Measurements from ENCODE around the gene IL20RB. TPM values are rescaled to one million over a fixed set of nuclear protein-coding genes. Genes with fewer than 3 reads are reported as not detected.
"Not testable (repeated sequence)": the region's sequence is repeated elsewhere in the genome, so short reads cannot be mapped to it uniquely, and the experiment has no call there.

Gene IL20RB
- total RNA-seq, 1 experiment from 2014 or later, result 7.2 TPM

- Histone ChIP-seq H3K27me3 (ENCODE audit: insufficient read depth, low read depth) (no peaks in the 10 kb centered on the region), H3K9me3 (ENCODE audit: insufficient read depth, low read depth) (no peaks in the 10 kb centered on the region), H2AFZ (no peak overlapping the region), H4K20me1 (ENCODE audit: insufficient read depth) (no peaks in the 10 kb centered on the region), H3K9me2 (ENCODE audit: insufficient read depth) (no peaks in the 10 kb centered on the region; the same call in 1 of the 2 replicates), H3K4me2 (no peak overlapping the region), H3K27ac (no peak overlapping the region), H3K4me1 (replicated peaks; ENCODE audit: insufficient read depth) (peaks cover 4% of the 10 kb centered on the region), H3K4me3 (no peak overlapping the region), H3K79me2 (ENCODE audit: low read depth) (no peaks in the 10 kb centered on the region), H3F3A (ENCODE audit: insufficient read depth, low read depth) (peaks cover 4% of the 10 kb centered on the region; the same call in 1 of the 2 replicates), H3K36me3 (ENCODE audit: low read depth) (no peaks in the 10 kb centered on the region)
- no TSS peak for BruUV-seq (replicated peaks)
- intact Hi-C loops (cut with micrococcal nuclease; ENCODE audit: unreplicated experiment), result no loop called here
- ChIA-PET POLR2A (ENCODE audit: unreplicated experiment) (no interaction called here), CTCF (no interaction called here)
- TF ChIP-seq EZH2 (IDR thresholded peaks at IDR 0.05; ENCODE audit: low read depth) (no peak), CTCF (conservative IDR thresholded peaks at IDR 0.05) (no peak)
- no peak for DNase-seq
These were observed 42.3 kb downstream of the IL20RB start for GRCh38 chr3:137000039-137000438.

- H3K4me3 ChIP-seq; H3K27me3 ChIP-seq (ENCODE audit: insufficient read depth, low read depth); POLR2A ChIA-PET (ENCODE audit: unreplicated experiment); H2AFZ ChIP-seq; DNase-seq; H3K4me1 ChIP-seq (replicated peaks; ENCODE audit: insufficient read depth); H3K4me2 ChIP-seq; H3F3A ChIP-seq (ENCODE audit: insufficient read depth, low read depth); H3K9me2 ChIP-seq (ENCODE audit: insufficient read depth); intact Hi-C loops (cut with micrococcal nuclease; ENCODE audit: unreplicated experiment); H3K36me3 ChIP-seq (ENCODE audit: low read depth); H3K79me2 ChIP-seq (ENCODE audit: low read depth); H4K20me1 ChIP-seq (ENCODE audit: insufficient read depth); H3K27ac ChIP-seq; BruUV-seq (replicated peaks); CTCF ChIA-PET; H3K9me3 ChIP-seq (ENCODE audit: insufficient read depth, low read depth): not testable (repeated sequence)
These were observed 49.6 kb downstream of the IL20RB start for GRCh38 chr3:137007376-137007775.

GRCh38 chr3:137008131-137008530, 50.3 kb downstream of the IL20RB start:
- H4K20me1 ChIP-seq (ENCODE audit: insufficient read depth), result no peaks in the 10 kb centered on the region
- BruUV-seq (replicated peaks), result no TSS peak
- POLR2A ChIA-PET (ENCODE audit: unreplicated experiment), result no interaction called here
- no peak for TF ChIP-seq CTCF (conservative IDR thresholded peaks at IDR 0.05)
- TF ChIP-seq EZH2 (IDR thresholded peaks at IDR 0.05; ENCODE audit: low read depth), result no peak
- DNase-seq, result no peak
- no peaks in the 10 kb centered on the region for H3F3A ChIP-seq (ENCODE audit: insufficient read depth, low read depth)
- H2AFZ ChIP-seq, result no peak overlapping the region
- H3K27me3 ChIP-seq (ENCODE audit: insufficient read depth, low read depth), result no peaks in the 10 kb centered on the region
- H3K4me1 ChIP-seq (replicated peaks; ENCODE audit: insufficient read depth), result no peaks in the 10 kb centered on the region
- intact Hi-C loops (cut with micrococcal nuclease; ENCODE audit: unreplicated experiment), result no loop called here
- H3K9me2 ChIP-seq (ENCODE audit: insufficient read depth), result no peaks in the 10 kb centered on the region; the same call in 1 of the 2 replicates
- no peak overlapping the region for H3K4me3 ChIP-seq
- CTCF ChIA-PET, result no interaction called here
- no peaks in the 10 kb centered on the region for H3K9me3 ChIP-seq (ENCODE audit: insufficient read depth, low read depth)
- no peaks in the 10 kb centered on the region for H3K79me2 ChIP-seq (ENCODE audit: low read depth)
- no peak overlapping the region for H3K4me2 ChIP-seq
- no peak overlapping the region for H3K27ac ChIP-seq
- no peaks in the 10 kb centered on the region for H3K36me3 ChIP-seq (ENCODE audit: low read depth)

- no peaks in the 10 kb centered on the region for H3K9me3 ChIP-seq (ENCODE audit: insufficient read depth, low read depth)
- H3K79me2 ChIP-seq (ENCODE audit: low read depth), result no peaks in the 10 kb centered on the region
- H2AFZ ChIP-seq, result no peak overlapping the region
- no peak overlapping the region for H3K4me3 ChIP-seq
- H3F3A ChIP-seq (ENCODE audit: insufficient read depth, low read depth), result no peaks in the 10 kb centered on the region
- H3K27ac ChIP-seq, result no peak overlapping the region
- ChIA-PET CTCF (no interaction called here), POLR2A (ENCODE audit: unreplicated experiment) (no interaction called here)
- no peaks in the 10 kb centered on the region for H3K36me3 ChIP-seq (ENCODE audit: low read depth)
- H3K4me1 ChIP-seq (replicated peaks; ENCODE audit: insufficient read depth), result no peaks in the 10 kb centered on the region
- DNase-seq, result no peak
- intact Hi-C loops (cut with micrococcal nuclease; ENCODE audit: unreplicated experiment), result no loop called here
- no peaks in the 10 kb centered on the region; the same call in 1 of the 2 replicates for H3K9me2 ChIP-seq (ENCODE audit: insufficient read depth)
- no TSS peak for BruUV-seq (replicated peaks)
- TF ChIP-seq EZH2 (IDR thresholded peaks at IDR 0.05; ENCODE audit: low read depth) (no peak), CTCF (conservative IDR thresholded peaks at IDR 0.05) (no peak)
- no peaks in the 10 kb centered on the region for H3K27me3 ChIP-seq (ENCODE audit: insufficient read depth, low read depth)
- no peaks in the 10 kb centered on the region for H4K20me1 ChIP-seq (ENCODE audit: insufficient read depth)
- H3K4me2 ChIP-seq, result no peak overlapping the region
These were observed 51.2 kb downstream of the IL20RB start for GRCh38 chr3:137008976-137009375.
